ENCODE data around the gene BAIAP2L2.

Gene BAIAP2L2

GRCh38 chr22:38135133-38135706, 24.7 kb upstream of the BAIAP2L2 start:
- H3K4me3 ChIP-seq (ENCODE audit: low read depth, low read length) = no peak overlapping the region
- TF ChIP-seq CTCF (IDR thresholded peaks at IDR 0.05; ENCODE audit: low read depth, low read length) = no peak

- TF ChIP-seq CTCF (IDR thresholded peaks at IDR 0.05; ENCODE audit: low read depth, low read length) = no peak
Measured at GRCh38 chr22:38133331-38133730, 22.8 kb upstream of the BAIAP2L2 start.

GRCh38 chr22:38132794-38133193, 22.3 kb upstream of the BAIAP2L2 start:
- no peak overlapping the region for H3K4me3 ChIP-seq (ENCODE audit: low read depth, low read length)
- TF ChIP-seq CTCF (IDR thresholded peaks at IDR 0.05; ENCODE audit: low read depth, low read length) = no peak

More at GRCh38 chr22:38133331-38133730, 22.8 kb upstream of the BAIAP2L2 start:
- H3K4me3 ChIP-seq (ENCODE audit: low read depth, low read length) = no peak overlapping the region

- H3K4me3 ChIP-seq (ENCODE audit: low read depth, low read length) = no peak overlapping the region
- TF ChIP-seq CTCF (IDR thresholded peaks at IDR 0.05; ENCODE audit: low read depth, low read length) = no peak
Measured at GRCh38 chr22:38132136-38132535, 21.7 kb upstream of the BAIAP2L2 start.

GRCh38 chr22:38131399-38131798, 20.9 kb upstream of the BAIAP2L2 start:
- H3K4me3 ChIP-seq (ENCODE audit: low read depth, low read length) = no peak overlapping the region
- TF ChIP-seq CTCF (IDR thresholded peaks at IDR 0.05; ENCODE audit: low read depth, low read length) = no peak

GRCh38 chr22:38129856-38130255, 19.4 kb upstream of the BAIAP2L2 start:
- no peak for TF ChIP-seq CTCF (IDR thresholded peaks at IDR 0.05; ENCODE audit: low read depth, low read length)
- no peak overlapping the region for H3K4me3 ChIP-seq (ENCODE audit: low read depth, low read length)

GRCh38 chr22:38129021-38129420, 18.5 kb upstream of the BAIAP2L2 start:
- TF ChIP-seq CTCF (IDR thresholded peaks at IDR 0.05; ENCODE audit: low read depth, low read length) = no peak
- no peak overlapping the region for H3K4me3 ChIP-seq (ENCODE audit: low read depth, low read length)

Measured in WI38 (cell line).